CD4-positive, alpha-beta T cell treated with Interleukin-6 at 100 ng/mL for 8 hours (primary cell): ENCODE results near the gene SATB2.

ENCODE experiments used
- DNase-seq: peaks from one replicate; pipeline ENCODE4 v3.0.0-alpha.2; 2020; ENCODE audit warnings: mixed read lengths, low spot score

SATB2 gene

GRCh38 chr2:199257261-199258224, 200.2 kb downstream of the SATB2 start:
- no peak for DNase-seq

DNA sequence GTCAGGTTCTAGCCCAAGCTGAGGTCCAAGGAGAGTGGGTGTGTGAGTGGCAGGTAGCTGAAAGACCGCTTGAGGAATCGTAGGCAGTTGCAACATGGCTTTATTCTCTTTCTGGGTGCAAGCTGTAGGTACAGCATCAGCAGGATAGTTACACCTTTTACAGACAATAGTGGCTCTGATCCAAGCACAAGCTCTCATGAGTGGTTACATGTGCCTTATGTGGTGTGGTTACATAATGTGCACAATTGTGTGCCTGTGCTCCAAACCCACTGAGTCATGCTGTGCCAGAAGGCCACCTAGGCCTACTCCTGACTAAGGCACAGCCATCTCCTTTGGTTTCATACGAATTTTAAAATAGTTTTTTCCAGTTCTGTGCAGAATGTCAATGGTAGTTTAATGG, 227.6 kb downstream of the SATB2 start:
- DNase-seq: no peak

DNA sequence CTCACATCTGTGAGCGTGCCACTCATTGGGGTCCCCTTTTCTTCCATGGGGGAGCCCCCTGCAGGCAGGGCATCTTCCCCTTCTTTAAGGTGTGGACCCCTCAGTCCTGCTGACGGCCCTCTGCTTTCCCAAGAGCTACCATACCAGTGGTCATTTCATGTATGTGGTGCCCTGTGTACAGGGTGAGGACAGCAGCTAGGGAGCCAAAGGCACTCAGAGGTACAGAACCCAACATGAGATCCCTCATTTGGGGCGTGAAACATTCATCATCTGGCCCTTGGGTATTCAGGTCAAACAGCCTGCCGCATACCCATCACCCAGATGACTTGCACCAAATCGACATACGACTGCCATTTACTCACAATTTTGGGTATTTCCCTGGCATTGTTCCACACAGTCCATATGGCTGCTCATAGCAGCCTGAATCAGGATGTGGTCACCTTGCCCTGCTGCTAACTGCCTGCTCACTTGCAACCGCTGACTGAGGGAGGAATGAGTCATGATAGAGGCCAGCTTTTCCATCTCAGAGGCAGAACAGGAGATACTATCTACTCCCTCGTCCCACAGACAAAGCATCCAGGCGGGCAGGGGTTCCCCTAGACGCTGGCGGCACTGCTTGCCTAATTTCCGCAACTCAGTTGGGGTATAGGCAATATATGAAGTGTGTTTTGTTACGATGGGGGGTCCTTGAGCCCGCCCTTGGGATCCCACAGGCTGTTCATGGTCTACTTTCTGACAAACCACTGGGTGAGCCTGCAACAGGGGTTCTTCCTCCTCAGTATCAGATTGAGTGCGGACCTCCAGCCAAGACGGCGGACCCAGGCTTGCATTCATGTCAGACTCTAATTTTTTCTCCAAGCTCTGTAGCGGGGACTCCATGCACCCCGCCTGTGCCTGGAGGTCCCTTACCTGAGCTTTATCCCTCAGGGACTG, 228.6 kb downstream of the SATB2 start:
- DNase-seq: no peak

GRCh38 chr2:199223791-199224190, 233.9 kb downstream of the SATB2 start:
- DNase-seq: no peak

DNA sequence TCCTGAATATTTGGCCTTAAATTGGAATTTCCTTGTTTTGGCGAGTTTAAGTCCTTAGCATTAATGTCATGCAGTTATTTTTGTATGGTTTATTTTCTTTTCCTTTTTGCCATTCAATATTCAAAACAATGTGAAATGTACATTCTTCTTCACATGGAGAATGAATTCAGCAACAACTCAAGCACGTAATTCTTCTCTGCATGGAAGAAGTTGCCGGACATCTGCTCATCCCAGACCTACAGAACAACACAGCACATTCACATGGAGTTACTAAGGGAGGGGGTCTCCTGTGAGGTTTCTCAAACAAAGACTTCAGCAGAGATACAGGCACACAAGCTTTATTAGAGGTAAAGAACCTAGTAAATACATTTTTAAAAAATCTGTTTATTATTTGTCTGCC, 236.8 kb downstream of the SATB2 start:
- no peak for DNase-seq

GRCh38 chr2:199219551-199219950, 238.2 kb downstream of the SATB2 start:
- DNase-seq: no peak
